Ovary (tissue), 9 donors: ENCODE data around the gene NRROS. TPM values are rescaled to one million over a fixed set of nuclear protein-coding genes. Genes with fewer than 3 reads are reported as not detected.

Source experiments
- DNase-seq, 5 donors: peaks; one replicate each; pipeline ENCODE4 v3.0.0-alpha.2; 2019 to 2020
- H3K27ac ChIP-seq, 2 donors: fragments of 200-600 bp; one replicate each; pipeline versions ENCODE4 v1.5.1 to v1.8.0; 2019 to 2022
- H3K27me3 ChIP-seq: fragments of 200-600 bp; one replicate; pipeline ENCODE4 v1.8.0; 2022
- H3K36me3 ChIP-seq: fragments of 200-600 bp; sonication (generic); one replicate; pipeline ENCODE4 v1.5.1; 2019
- H3K4me1 ChIP-seq: one replicate; pipeline ENCODE4 v1.8.1; 2013; ENCODE audit warnings: mild to moderate bottlenecking, moderate library complexity; ENCODE audit not compliant: insufficient read depth
- H3K4me3 ChIP-seq: fragments of 200-600 bp; sonication (generic); one replicate; pipeline ENCODE4 v1.5.1; 2017
- H3K9me3 ChIP-seq, 2 donors: fragments of 200-600 bp in 1 of 2; sonication (generic) in 1 of 2; one replicate each; pipeline versions ENCODE4 v1.5.1 to v1.8.1; 2013 to 2019; ENCODE audit warnings: mild to moderate bottlenecking in 1 of 2, moderate library complexity in 1 of 2
- EP300 ChIP-seq: sonication (generic); formaldehyde crosslinking; IDR thresholded peaks from one replicate; pipeline ENCODE4 v1.6.1; 2017; ENCODE audit warnings: antibody characterized with exemption
- POLR2A ChIP-seq: fragments of 450-650 bp; IDR thresholded peaks from one replicate; pipeline ENCODE4 v1.6.1; 2017; ENCODE audit warnings: antibody characterized with exemption, mild to moderate bottlenecking, moderate library complexity
- WGBS, 3 donors: extraction: QIAGEN DNeasy Blood & Tissue Kit in 1 of 3; methylation state at CpG; one replicate each; pipeline versions ENCODE4 v1.1.5 to v1.1.7; 2013 to 2017; 5-methylcytosine and 5-hydroxymethylcytosine counted together
- intact Hi-C, 4 donors: fragments of 100-400 bp; cut with DNase I; formaldehyde crosslinking; loops; one replicate each; pipeline versions ENCODE4 v1.11.0 to v1.15.1; 2022 to 2023
- polyA plus RNA-seq, 2 donors: library from polyadenylated mRNA; stranded (reverse); fragments of 200-250 nt in 1 of 2; fragments of 350-450 nt in 1 of 2; fragmentation: Illumina TruSeq in 1 of 2; extraction: RNeasy Lipid Tissue Mini Kit (QIAGEN cat#74804) in 1 of 2; gene quantifications; one replicate each; pipeline ENCODE4 v1.2.3, GENCODE V29; 2013 to 2014
- total RNA-seq, 7 donors: library from RNA; depleted of rRNA in 2 of 7; stranded (reverse); fragments of >200 nt in 2 of 7; fragmentation: NEBNext Ultra II Directional in 3 of 7; extraction: Animal tissue kit (Norgen Biotek cat#: 25700) in 3 of 7; gene quantifications; one replicate each; pipeline versions ENCODE4 v1.1.0 to v1.2.4, GENCODE V29; 2016 to 2023
- TF ChIP-seq, protein P1 (sequence below), 3 donors: fragments of 450-650 bp in 2 of 3; fragments of 200-600 bp in 1 of 3; IDR thresholded peaks; one replicate each; pipeline versions ENCODE4 v1.5.1 to v1.8.0; 2016 to 2022; ENCODE audit warnings: antibody characterized with exemption in 3 of 3, mild to moderate bottlenecking in 1 of 3
- donor health status: DM: no; HTN: no; CAD: no; lungs with moderate emphysema.
- donor health status: DM: no; HTN: no; CAD: no.
- donor health status: Bipolar disorder and iron deficiency.
- donor health status: DM: yes; HTN: yes; CAD: no.
- donor health status: DM: no; HTN: no; CAD: no.
- donor health status: DM: yes; HTN: yes; CAD: no.

NRROS gene
- total and polyA plus RNA-seq, 9 donors: 0.80 to 6.3 (median 3.2) TPM

DNA sequence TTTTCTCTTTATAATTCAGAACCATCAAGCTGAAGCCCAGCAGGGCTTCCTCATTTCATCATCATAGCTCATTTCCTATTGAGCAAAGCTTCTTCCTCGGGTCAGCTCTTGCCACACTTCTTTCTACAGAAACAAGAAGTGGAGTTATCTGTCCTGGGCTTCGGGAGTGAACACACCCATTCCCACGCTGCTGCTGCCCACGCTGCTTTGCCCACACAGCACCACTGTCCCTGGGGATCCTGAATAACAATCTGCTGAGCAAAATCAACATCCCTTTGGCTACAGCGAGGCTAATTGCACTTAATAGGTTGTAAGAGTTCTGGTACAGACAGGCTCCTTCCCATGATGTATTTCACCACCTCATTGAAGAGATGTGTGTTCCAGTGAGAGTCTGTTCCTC lies 48.9 kb downstream of the NRROS start:
- DNase-seq: peak in 1 of 5 donors; percentile 20
- no peak overlapping the region for H3K27ac ChIP-seq

GRCh38 chr3:196689941-196690660 lies 50.6 kb downstream of the NRROS start:
- Histone ChIP-seq H3K27ac (no peak overlapping the region), H3K4me1 (no peaks in the 10 kb centered on the region), H3K36me3 (no peaks in the 10 kb centered on the region), H3K4me3 (no peak overlapping the region), H3K27me3 (no peaks in the 10 kb centered on the region), H3K9me3 (no peaks in the 10 kb centered on the region)
- intact Hi-C loops: loop anchor here (5.0 to 10.0 kb wide), 4 partner anchors 85 to 438 kb away; no protein-coding TSS in a partner anchor
- no peak for DNase-seq
- 82 to 89% (median 86%) methylated on average over 17 of the region's 17 CpGs for WGBS, 3 donors
- TF ChIP-seq POLR2A: no peak
- TF ChIP-seq EP300: no peak
- TF ChIP-seq, protein P1, sequence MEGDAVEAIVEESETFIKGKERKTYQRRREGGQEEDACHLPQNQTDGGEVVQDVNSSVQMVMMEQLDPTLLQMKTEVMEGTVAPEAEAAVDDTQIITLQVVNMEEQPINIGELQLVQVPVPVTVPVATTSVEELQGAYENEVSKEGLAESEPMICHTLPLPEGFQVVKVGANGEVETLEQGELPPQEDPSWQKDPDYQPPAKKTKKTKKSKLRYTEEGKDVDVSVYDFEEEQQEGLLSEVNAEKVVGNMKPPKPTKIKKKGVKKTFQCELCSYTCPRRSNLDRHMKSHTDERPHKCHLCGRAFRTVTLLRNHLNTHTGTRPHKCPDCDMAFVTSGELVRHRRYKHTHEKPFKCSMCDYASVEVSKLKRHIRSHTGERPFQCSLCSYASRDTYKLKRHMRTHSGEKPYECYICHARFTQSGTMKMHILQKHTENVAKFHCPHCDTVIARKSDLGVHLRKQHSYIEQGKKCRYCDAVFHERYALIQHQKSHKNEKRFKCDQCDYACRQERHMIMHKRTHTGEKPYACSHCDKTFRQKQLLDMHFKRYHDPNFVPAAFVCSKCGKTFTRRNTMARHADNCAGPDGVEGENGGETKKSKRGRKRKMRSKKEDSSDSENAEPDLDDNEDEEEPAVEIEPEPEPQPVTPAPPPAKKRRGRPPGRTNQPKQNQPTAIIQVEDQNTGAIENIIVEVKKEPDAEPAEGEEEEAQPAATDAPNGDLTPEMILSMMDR (IDR thresholded peaks at IDR 0.05): no peak

More for the DNA sequence above, 48.9 kb downstream of the NRROS start:
- Histone ChIP-seq H3K27me3 (no peaks in the 10 kb centered on the region), H3K36me3 (no peaks in the 10 kb centered on the region), H3K9me3 (no peaks in the 10 kb centered on the region), H3K4me3 (no peak overlapping the region), H3K4me1 (no peaks in the 10 kb centered on the region)
- 14 to 43% (median 33%) methylated on average over 5 of the region's 5 CpGs for WGBS, 3 donors
- intact Hi-C loops: loop anchor here (5.0 to 10.0 kb wide), 4 partner anchors 84 to 436 kb away; no protein-coding TSS in a partner anchor
- TF ChIP-seq, protein P1 (IDR thresholded peaks at IDR 0.05): no peak

- Histone ChIP-seq H3K36me3 (no peaks in the 10 kb centered on the region), H3K27me3 (no peaks in the 10 kb centered on the region), H3K4me1 (no peaks in the 10 kb centered on the region), H3K9me3 (no peaks in the 10 kb centered on the region), H3K27ac (no peak overlapping the region), H3K4me3 (no peak overlapping the region)
- intact Hi-C loops: no loop called here
- WGBS, 3 donors: 72 to 76% (median 72%) methylated on average over 8 of the region's 8 CpGs
- TF ChIP-seq, protein P1 (IDR thresholded peaks at IDR 0.05): no peak
- TF ChIP-seq POLR2A (no peak), EP300 (no peak)
- no peak for DNase-seq
These were observed 51.9 kb downstream of the NRROS start for GRCh38 chr3:196691386-196691785.

- Histone ChIP-seq H3K4me1 (peaks cover 1% of the 10 kb centered on the region), H3K27ac (no peak overlapping the region), H3K27me3 (no peaks in the 10 kb centered on the region), H3K4me3 (no peak overlapping the region), H3K9me3 (no peaks in the 10 kb centered on the region), H3K36me3 (no peaks in the 10 kb centered on the region)
- intact Hi-C loops: no loop called here
- no peak for DNase-seq
- TF ChIP-seq POLR2A (no peak), EP300 (no peak)
- TF ChIP-seq, protein P1 (IDR thresholded peaks at IDR 0.05): no peak
- WGBS, 3 donors: 0 to 2% (median 0%) methylated on average over 1 of the region's 1 CpG
These were observed 54.7 kb downstream of the NRROS start for GRCh38 chr3:196694202-196694638.
